KOPT-K1 (cell line): ENCODE data around the gene MRTO4.
"Not testable (repeated sequence)": the region's sequence is repeated elsewhere in the genome, so short reads cannot be mapped to it uniquely, and the experiment has no call there.

ENCODE experiments used
- H3K27ac ChIP-seq: fragments of 200-600 bp; sonication (generic); 2 replicates; pipeline ENCODE4 v1.5.1; 2016; ENCODE audit warnings: antibody characterized with exemption, mild to moderate bottlenecking, low read depth, low read length; ENCODE audit not compliant: poor library complexity, severe bottlenecking
- H3K36me3 ChIP-seq: fragments of 200-600 bp; sonication (generic); 2 replicates; pipeline ENCODE4 v1.5.1; 2017; ENCODE audit warnings: antibody characterized with exemption, mild to moderate bottlenecking, low read length, moderate library complexity; ENCODE audit not compliant: insufficient read depth
- H3K9me3 ChIP-seq: fragments of 200-600 bp; sonication (generic); 2 replicates; pipeline ENCODE4 v1.5.1; 2017; ENCODE audit warnings: antibody characterized with exemption, low read length, mild to moderate bottlenecking; ENCODE audit not compliant: insufficient read depth, poor library complexity, severe bottlenecking

Gene MRTO4

GRCh38 chr1:19254416-19254815 is 2.8 kb downstream of the MRTO4 start:
- no peaks in the 10 kb centered on the region for H3K9me3 ChIP-seq
- peaks cover 58% of the 10 kb centered on the region for H3K36me3 ChIP-seq
- H3K27ac ChIP-seq = no peak overlapping the region

DNA sequence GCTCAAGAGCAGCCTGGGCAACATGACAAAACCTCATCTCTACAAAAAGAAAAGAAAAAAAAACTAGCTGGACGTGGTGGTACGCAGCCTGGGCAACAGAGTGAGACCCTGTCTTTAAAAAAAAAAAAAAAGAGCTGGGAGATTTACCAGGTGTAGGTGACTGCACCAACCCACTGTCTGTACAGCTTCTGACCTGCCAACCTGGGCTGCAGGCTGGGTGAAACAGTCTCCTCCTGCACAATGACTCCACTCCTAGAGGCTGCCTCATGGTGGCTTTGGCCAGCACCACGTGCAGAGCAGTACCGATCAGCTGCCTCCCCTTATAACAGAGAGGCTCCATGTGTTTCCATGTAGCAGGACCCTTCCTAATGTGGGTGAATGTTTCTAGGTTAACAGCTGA is 3.7 kb downstream of the MRTO4 start:
- Histone ChIP-seq H3K27ac (no peak overlapping the region), H3K36me3 (peaks cover 67% of the 10 kb centered on the region)

DNA sequence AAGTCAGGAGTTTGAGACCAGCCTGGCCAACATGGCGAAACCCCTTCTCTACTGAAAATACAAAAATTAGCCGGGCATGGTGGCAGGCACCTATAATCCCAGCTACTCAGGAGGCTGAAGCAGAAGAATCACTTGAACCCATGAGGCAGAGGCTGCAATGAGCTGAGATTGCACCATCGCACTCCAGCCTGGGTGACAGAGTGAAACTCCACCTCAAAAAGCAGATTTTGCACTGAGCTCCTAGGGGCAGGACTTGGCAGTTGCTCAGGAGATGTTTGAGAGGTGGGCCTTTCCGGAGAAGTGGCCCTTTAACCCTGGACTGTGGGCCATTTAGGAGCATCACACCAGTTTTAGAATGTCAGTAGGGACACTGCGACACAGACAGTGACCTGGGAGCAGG is 4.7 kb downstream of the MRTO4 start:
- peaks cover 75% of the 10 kb centered on the region for H3K36me3 ChIP-seq
- H3K27ac ChIP-seq, H3K9me3 ChIP-seq: not testable (repeated sequence)

More for the DNA sequence above, 3.7 kb downstream of the MRTO4 start:
- H3K9me3 ChIP-seq = no peaks in the 10 kb centered on the region

DNA sequence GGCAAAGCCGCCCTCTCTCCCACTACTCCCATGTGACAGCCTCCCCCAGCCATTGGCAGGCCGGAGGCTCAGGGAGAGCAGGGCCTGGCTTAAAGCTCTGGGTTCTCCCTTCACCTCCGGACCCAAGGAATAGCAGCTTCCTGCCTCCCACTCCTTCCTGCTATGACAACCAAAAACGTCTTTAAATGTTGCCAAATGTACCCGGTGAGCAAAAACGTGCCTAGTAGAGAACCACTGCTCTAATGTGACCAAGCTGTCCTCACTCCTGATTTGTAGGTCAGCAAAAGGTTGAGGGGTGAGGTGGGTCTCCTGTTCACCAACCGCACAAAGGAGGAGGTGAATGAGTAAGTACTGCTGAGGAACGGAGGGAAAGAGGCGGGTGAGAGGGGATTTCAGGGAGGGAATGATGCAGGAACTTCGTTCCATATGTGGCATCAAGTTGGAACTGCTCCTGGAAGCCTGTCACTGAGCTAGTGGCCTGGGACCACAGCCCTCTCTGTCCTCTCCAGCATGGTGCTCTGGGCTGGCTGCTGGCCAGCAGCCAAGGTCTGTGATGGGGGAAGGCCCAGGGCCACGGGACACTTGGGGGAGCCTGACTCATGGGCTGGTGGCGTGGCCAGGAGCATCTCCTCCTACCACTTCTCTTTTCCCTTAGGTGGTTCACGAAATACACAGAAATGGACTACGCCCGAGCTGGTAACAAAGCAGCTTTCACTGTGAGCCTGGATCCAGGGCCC is 5.7 kb downstream of the MRTO4 start:
- Histone ChIP-seq H3K9me3 (no peaks in the 10 kb centered on the region), H3K36me3 (peaks cover 75% of the 10 kb centered on the region), H3K27ac (no peak overlapping the region)

GRCh38 chr1:19258353-19258752 is 6.7 kb downstream of the MRTO4 start:
- Histone ChIP-seq H3K27ac (no peak overlapping the region), H3K36me3 (peaks cover 75% of the 10 kb centered on the region), H3K9me3 (no peaks in the 10 kb centered on the region)

DNA sequence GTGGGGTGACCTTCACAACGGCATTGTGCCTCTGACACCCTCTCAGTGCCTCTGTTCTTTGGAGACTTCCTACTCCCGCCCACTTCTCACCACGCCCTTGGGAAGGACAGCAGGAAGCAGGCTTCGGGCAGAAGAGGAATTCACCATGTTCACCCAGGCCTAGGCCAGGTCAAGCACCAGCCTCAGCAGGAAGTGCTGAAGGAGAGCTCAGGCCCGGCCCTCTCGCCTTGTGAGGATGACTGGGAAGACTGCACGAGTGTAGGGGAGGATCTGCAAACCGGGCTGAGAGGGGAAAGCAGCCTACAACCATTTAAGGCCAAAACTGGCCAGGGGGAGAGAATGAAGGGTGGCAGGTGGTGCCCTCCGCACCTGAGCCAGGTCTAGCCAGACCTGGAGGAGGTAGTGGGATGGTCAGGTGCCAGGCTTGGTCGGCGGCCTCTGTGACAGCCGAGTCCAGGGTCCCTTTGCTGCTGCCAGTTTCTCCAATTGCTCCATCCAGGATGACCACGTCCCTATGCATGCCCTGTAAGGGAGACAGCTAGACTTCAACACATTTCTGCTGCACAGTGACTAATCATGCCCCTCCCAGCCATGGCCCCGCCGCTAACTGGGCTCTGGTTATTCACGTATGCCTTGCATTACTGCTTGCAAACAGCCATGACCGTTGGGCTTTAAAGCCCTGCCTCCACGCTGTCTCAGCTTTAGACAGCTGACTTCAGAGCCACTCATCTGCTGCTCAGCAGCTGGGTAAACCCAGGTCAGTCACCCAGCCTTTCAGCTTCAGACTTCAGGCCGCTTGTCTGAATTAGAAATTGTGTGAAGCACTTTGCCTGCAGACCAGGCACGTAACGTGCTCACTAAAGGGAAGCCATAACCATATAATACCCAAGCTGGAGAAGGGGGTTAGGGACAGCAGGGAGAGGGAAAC is 8.9 kb downstream of the MRTO4 start:
- H3K36me3 ChIP-seq = peaks cover 56% of the 10 kb centered on the region
- H3K9me3 ChIP-seq = no peaks in the 10 kb centered on the region
- H3K27ac ChIP-seq = no peak overlapping the region

DNA sequence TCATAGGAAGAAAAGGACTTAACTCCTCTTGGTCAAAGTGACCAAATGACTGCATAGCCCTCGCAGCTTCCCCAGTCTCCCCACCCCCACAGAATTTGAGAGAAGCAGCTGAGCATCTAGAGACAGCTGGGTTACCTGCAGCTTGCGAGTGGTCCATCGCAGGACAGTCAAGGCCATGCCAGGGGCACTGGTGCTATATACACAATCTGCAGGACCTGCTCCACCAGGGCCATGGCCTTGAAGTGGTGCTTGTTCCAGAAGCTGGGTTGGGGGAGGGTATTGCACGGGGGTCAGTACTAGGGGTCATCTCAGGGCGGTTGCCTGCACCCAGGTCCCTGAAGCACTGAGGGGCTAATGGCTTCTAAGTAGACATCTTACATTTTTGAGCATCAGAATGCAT is 10.4 kb downstream of the MRTO4 start:
- Histone ChIP-seq H3K9me3 (no peaks in the 10 kb centered on the region), H3K27ac (no peak overlapping the region), H3K36me3 (peaks cover 40% of the 10 kb centered on the region)

DNA sequence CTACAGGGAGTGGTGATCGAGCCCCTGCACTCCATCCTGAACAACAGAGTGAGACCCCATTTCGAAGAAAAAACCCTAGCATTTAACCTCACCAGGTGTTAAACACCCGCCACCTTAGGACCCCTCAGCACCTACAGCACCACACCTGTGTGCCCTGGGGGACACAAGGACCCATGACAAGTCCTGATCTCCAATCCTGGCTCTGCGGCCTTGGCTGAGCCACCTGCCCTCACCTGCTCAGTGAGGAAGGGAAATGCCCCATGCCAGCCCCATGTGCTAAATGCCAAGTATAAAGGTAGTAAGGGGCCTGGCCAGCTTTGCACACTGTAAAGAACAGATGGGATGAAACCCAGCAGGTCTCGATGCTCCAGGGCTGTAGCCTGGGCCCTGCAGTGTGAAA is 11.1 kb downstream of the MRTO4 start:
- Histone ChIP-seq H3K36me3 (peaks cover 33% of the 10 kb centered on the region), H3K27ac (no peak overlapping the region), H3K9me3 (no peaks in the 10 kb centered on the region)

DNA sequence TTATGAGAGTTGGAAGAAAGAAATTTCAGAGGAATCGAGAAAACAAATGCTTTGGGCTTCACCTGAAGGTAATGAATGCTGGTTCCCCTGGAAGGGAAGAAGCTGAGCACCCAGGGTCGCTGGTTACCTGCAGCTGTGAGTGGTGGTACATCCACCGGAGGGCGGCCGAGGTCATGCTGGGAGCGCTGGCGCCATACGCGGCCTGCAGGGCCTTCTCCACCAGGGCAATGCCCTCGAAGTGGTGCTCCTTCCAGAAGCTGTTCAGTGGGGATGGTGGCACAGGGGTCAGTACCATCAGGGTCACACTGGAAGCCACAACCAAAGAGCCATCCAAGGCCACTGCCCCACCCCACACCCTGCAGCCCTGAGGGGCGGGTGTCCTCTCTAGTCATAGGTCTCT is 16.8 kb downstream of the MRTO4 start:
- Histone ChIP-seq H3K36me3 (no peaks in the 10 kb centered on the region), H3K9me3 (no peaks in the 10 kb centered on the region), H3K27ac (no peak overlapping the region)

DNA sequence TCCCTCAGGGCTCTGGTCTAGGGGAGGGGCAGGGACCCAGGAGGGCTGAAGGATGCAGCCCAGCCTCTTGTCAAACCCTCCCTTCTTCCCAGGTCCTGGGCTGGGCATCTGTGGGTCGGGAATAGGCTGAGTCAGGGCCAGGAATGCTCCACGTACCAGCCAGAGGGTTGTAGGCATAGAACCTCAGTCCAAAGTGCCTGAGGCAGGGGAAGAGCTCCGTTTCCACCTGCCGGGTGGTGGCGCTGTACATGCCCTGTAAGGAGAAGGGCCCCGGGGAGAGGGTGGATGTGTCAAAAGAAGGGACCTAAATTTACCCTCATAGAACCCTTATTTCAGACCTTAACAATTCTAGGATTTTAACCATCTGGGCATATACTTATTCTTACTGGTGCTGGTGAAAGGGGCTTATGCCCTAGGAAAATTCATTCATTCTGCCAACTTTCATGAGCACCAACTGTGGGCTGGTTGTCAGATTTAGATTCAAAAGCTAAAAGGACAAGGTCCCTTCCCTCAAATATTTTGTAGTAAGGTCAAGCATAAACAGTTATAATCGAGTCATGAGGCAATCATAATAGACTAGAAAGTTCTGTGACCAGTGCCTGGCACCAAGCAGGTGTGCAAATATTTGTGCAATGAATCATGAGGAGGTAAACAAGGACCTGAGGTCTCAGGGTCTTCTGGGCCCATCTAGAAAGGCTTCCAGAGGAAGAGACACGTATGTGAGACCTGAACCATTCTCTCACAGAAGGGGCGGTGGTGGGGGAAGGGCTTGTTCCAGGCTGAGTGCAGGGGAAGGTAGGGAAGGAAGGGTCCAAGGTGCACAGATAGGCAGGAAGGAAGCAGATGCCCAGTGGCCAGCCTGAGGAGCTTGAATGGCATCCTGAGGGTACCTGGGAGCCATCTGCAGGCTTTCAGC is 18.1 kb downstream of the MRTO4 start:
- H3K36me3 ChIP-seq, H3K27ac ChIP-seq, H3K9me3 ChIP-seq: not testable (repeated sequence)

GRCh38 chr1:19270343-19270730 is 18.7 kb downstream of the MRTO4 start:
- not testable (repeated sequence) for H3K9me3 ChIP-seq, H3K36me3 ChIP-seq, H3K27ac ChIP-seq

- Histone ChIP-seq H3K27ac (no peak overlapping the region), H3K36me3 (no peaks in the 10 kb centered on the region), H3K9me3 (no peaks in the 10 kb centered on the region)
Observed at GRCh38 chr1:19272064-19272463, 20.5 kb downstream of the MRTO4 start.

DNA sequence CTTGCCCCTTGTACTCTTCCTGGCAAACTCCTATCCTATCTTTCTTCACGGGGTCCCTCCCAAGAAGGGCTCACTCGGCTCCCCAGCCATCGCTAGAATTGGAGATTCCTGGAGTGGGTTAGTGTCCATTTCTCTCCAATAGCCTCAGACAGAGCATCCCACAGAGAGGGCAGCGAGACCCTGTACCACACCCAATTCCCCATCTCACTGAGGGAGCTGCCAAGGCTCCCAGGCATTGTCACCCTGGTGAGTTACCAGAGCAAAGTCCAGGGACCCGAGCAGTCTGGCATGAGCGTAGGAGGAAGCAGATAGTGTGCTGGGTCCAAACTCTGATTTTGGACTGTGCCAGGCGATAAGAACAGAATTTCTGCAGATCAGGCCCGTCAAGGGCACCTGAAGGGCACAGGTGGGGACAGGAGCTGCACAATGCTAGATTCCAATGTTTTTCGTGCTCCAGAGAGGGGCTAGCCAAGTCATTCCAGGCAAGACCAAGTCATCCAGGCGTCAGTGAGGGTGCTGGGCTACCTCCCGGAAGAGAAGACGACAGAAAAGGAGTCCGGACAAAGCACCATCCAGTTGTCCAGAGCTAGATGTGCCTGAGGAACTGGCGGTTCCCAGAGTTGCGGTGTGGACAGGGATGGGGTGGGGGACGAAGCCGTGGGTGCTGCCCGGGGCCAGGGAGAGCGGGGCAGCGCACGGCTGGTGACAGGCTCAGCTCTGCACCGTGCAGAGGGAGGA is 21.7 kb downstream of the MRTO4 start:
- no peaks in the 10 kb centered on the region for H3K36me3 ChIP-seq
- no peak overlapping the region for H3K27ac ChIP-seq
- H3K9me3 ChIP-seq = no peaks in the 10 kb centered on the region

DNA sequence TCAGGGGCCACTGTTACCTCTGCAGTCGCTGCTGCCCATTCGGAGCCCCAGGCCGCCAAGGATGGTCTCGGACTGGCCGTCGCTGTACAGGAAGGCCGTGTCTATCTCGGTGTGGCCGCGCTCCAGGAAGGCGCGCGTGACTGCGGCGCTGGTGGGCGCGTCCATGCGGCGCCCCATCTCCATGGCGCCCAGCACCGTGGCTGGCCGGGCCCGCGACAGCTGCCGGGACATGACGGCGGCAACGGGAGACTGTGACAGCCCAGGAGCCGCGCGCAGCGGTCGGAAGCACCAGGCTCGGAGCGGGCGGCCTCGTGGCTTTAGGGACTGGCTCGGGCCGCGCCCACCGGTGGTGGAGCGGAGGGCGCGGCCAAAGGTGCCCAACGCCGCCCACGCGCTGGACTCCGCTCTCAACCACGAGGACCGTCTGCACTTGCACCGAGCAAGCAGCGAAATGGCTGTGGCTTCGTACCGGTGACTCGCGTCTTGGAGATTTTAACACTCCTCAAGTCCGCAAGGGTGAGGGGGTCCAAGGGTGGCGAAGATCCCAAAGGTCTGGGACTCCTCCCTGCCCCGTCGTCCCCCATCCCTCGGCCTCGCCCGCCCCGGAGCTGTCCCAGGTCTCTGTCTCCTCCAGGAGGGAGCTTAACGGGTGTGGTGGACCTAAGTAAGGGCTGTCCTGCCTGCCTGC is 22.4 kb downstream of the MRTO4 start:
- H3K9me3 ChIP-seq, H3K36me3 ChIP-seq: not testable (repeated sequence)

More for the DNA sequence above, 22.4 kb downstream of the MRTO4 start:
- not testable (repeated sequence) for H3K27ac ChIP-seq
